GM21786 (cell line): ENCODE measurements around the gene CEND1.
A peak's percentile ranks its signal among the peaks of the same experiment; 100 is the strongest.

Source experiments
- ATAC-seq: cut with Tn5 transposase; IDR thresholded peaks from one replicate; pipeline ENCODE4 v1.9.1; 2021; ENCODE audit not compliant: unreplicated experiment

The CEND1 gene

DNA sequence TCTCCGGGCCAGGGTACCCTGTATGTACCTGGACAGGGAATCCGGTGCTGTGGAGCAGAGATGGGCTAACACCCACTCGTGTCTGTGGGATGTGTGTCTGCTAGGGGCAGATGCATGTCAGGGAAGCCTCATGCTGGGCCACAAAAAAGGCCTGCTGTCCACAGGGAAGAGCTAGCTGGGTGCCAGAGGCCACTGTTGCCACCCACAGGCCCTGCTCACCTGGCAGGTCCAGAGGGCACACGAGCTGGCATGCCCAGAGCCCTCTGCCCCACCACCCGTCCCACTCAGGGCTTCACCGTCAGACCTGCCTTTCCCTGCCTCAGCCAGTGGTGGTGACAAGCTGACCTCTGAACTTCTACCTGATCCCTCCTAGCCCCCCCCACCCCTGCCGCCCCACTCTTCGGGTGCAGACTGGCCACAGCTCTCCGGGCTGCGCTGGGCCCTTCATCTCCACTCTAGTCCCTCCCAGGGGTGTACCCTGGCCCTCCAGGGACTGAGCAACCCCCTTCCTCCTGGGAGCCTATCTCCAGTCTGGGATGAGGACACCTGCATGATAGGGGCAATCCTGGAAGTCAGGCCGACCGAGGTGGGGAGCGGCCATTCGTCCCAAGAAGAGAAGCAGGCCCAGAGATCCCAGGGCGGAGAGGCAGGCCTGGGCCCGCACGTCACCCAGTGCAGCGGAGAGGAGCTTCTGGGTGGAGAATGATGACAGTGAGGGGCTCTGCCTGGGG lies 6.8 kb upstream of the CEND1 start:
- ATAC-seq = no peak

DNA sequence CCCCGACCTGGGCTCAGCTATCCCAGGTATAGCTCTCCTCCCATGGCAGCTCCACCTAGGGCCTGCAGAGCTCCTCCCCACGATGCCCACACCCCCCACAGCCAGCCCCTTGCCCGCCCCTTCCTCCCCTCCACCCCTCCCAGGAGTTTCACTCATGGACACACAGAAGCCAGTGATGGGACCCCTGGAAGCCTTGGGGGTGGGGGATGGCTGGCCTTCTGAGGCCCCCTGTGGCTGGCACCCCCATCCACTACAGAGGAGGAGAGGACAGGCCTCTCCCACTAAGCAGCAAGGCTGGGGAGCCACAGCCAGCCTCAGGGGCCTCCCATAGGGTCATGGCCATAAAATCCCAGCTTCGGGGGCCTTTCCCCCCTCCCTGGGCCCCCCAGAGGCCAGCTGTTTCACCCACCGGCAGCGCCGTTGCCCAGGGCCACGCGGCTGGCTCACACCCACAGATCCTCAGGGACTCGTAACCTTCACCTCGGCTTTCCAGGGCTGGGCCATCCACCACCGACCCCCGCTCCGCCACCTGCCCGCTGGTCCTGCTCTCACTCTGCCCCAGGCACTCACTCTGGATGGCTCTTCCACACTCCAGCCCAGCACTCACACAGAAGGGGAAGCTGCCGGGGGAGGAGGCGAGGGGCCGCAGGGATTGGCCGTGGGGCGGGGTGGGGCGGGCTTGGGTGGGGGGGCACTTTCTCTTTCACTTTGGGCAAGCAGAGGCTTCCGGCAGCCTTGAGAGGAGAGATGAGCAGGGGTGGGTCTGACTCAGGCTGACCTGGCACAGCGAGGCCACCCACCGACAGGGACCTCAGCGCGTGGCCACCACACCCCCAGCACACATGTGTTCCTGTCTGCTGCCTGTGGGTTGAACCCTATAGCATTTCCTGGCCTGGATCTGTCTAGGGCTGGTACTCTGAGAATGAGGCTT lies 6.0 kb upstream of the CEND1 start:
- ATAC-seq = peak; percentile 38

DNA sequence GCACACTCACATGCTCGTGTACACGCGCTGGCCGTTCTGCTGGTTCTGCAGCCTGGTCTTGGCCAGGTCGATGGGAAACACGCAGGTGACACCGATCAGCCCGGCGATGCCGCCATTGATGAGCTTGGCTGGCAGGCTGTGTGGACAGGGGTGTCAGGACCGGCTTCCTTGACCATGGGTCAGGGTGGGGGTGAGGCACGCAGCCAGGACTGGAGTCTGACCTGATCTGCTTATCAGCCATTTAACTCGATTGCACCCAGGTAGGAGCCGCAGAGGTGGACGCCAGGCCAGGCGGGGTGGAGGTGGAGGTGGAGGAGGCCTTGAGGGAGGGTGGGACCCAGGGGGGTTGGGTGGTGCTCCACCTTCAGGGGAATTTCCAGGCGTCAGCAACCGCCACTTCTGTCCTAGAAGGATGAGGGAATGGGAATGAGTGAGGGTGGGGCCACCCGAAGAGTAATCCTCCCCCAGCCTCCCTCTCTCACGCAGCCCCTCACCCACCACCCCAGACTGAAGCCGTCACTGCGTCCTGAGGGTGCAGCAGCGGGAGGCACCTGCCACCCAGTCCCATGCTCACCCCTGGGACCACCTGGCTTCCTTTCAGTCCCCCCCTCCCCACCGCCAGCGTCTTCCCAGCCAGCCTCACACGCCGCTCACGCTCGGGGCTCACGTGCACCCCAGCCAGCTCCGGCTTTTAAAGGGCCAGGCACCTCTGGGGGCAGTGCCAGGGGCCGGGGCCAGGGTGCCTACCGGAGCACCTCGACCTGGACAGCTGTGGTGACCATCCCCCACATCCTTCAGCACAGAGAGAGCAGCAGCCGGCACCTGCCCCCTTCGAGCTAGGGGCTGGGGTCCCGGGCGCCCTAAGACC lies 5.1 kb upstream of the CEND1 start:
- ATAC-seq = no peak

DNA sequence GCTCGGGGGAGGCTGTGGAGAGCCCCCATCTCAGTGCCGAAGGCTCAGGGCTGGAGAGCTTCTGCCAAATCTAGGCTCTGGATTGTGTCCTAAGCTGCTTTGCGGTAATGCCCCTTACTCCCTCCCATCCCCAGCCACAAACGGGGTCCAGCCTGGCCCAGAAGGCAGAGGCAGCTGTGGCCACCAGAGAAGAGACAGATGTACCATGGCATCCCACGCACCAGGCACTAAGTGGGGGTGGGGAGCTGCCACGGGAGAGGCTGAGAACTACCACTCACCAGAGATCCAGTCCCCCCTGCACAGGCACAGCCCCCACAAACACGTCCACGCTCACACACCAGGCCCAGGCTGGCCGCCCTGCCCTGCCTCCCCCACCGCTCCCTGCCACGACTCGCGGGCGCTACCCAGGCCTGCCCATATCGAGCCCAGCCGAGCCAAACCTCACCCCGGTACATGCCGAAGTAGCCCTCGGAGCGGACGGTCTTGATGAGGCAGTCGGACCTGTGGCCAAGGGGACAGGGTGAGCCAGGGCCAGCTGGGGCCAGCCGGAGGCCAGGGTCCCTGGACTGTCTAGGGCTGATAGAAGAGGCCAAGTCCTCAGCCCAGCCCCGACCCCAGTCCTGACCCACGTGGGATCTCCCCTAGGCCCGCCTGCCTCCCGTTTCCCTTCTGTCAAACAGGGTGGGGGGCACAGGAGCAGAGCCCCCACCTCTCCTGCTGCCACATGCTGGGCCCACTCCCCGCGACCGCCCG lies 4.3 kb upstream of the CEND1 start:
- ATAC-seq = no peak

DNA sequence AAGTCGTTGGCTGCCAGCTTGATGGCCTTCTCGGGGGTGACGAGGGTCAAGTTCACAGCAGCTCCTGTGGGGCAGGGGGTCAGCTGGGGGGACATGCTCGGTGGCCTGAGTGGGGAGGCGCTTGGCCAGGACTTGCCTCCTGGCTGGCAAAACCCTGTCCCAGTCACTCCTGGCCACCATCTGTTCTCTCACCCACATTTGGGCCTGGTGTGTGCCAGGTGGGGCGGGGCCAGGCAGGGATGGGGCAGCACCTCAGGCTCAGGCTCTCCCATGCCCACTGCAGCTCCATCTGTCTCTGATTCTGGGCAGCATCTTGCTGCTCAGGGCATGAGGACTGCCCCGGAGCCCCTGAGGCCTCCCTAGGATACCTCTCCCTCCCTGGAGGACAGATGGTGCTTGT lies 3.7 kb upstream of the CEND1 start:
- ATAC-seq = no peak

DNA sequence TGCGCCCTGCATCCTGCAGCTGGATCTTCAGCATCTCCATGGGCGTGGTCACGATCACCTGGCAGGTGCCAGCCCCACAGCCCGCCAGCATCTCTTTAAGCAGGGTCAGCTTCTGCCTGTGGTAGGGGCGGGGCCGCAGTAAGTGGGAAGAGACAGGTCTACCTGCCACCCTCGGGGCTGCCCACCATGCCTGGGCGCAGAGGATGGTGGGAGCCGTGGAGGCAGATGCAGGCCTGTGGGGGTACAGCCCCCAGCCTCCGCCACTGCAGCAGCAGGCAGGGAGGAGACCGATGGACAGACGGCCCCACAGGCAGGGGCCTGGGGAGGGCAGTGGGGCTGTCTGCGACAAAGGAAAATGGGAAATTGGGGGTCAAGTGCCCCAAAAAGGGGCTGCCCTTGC lies 3.0 kb upstream of the CEND1 start:
- ATAC-seq = no peak

DNA sequence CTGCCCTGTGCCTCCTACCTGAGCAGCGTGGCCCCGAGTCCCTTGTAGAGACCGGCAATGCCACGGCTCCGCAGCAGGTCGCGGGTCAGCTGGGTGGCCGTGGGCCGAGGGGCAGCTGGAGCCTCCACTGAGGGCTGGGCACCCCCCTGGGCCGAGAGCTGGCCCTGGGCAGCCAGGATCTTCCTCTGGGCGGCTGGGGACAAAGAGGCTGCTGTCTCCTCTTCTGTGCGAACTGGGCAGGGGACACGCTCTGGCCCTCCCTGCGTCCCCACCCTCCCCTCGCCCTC lies 2.6 kb upstream of the CEND1 start:
- no peak for ATAC-seq

DNA sequence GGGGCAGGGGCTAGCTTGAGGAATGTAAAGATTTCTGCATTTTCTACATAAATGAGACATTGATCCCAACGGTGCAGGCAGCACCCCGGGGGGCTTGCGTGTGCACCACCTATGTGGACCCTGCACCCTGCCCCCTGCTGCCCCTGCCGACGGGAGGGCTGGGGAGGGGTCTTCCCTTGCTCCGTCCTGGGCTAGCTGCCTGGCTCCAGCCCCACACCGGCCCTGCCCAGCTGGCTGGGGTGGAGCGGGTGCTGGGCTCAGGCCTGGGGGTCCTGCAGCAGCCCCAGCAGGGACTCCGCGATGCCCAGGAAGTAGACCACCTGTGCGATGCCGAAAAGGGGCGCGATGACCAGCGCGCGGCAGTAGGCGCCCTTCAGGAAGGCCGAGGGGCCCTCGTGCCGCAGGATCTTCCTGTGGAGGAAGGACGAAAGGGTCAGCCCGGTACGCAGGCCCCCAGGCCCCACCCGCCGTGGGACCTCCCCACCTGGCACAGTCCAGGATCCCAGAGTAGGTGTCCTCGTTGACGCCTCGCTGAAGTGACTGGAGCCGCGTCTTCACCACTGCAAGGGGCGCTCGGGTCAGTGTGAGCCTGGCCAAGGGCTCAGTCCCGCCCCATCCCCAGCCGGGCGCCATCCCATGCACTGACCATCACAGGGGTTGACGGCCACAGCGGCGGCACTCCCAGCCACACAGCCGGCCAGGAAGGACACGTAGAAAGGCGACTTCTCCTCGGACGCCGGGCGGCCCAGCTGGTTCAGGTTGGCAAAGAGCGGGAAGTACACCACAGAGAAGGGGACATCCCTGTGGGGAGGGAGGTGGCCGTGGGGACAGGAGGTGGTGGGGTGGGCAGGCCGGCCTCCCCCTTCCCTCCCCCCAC lies 2.0 kb upstream of the CEND1 start:
- no peak for ATAC-seq

DNA sequence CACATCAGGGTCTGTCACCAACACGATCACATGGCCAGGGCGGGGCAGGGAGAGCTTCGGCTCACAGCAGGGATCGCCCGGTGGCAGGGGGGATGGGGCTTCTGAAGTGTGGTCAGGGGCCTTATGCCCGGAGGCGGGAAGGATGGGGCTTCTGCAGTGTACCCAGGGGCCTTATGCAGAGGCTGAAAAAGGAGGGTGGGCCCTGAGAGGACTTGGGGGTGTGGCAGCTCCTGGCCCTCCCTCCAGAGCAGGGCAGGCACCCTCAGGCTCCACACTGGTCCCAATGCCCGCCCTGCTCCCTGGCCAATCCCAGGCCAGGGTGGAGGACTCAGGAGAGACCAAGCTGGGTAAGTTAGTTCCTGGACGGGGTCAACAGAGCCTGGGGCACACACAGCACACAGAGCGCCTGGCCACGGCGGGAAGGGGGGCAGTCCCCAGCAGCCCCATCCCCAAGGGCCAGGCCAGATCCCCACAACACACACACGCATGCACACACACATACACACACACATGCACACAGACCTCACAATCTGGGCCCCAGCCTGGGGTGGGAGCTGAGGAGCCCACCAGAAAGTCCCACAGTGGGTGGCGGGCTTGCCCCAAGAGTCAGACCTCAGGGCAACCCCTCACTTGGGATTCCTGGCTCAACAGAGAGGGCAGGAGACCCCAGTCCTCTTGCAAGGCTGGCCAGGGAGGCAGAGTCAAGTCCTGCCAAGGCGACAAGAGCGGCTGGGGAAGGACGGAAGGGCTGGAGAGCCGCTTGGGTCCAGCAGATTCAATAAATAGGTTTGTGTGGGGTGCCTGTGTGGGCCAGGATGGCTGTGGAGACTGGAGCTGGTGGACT lies 1.1 kb upstream of the CEND1 start:
- no peak for ATAC-seq

DNA sequence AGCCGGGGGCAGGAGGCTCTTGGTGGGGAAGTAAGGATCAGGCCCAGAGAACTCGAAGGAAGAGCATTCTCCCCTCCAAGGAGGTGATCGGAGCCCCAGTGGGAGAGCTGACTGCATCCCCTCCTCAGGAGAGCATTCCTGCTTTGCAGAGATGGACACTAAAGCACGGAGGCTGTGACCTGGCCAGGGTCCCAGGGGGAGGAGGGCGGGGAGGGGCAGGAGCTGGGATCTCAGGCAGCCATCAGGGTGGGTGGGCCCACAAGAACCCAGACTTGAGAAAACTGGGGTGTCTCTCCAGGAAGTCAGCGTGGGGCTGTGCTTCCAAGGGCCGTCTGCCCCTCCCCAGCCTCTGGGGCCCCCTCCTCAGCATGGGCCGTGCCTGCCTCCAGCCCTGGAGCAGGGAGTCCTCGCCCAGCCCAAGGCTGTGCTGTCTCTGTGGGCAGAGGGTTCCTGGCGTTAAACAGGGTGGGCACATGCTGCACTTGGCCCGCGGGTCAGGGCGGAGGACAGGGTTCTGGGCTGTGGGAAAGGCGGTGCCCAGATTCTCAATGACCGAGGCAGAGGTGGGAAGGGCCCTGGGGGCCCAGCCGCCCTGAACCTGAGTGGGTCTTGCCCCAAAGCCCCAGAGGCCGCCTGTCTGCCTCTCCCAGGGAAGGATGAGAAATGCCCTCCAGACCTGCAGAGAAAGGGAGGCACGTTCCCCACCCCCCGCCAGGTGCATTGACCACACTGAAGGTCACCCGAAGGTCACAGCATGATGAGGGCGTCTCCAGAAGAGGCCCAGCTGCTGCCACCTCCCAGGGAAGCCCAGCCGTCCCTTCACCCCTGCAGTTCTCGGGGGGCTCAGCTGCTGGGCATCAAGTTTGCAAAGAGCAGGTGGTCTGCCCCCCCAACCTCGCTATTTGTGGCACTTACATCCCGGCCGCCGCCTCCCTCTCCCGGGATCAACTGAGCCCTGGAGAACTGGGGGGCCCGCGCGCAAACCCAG lies 643 bp downstream of the CEND1 start:
- no peak for ATAC-seq

DNA sequence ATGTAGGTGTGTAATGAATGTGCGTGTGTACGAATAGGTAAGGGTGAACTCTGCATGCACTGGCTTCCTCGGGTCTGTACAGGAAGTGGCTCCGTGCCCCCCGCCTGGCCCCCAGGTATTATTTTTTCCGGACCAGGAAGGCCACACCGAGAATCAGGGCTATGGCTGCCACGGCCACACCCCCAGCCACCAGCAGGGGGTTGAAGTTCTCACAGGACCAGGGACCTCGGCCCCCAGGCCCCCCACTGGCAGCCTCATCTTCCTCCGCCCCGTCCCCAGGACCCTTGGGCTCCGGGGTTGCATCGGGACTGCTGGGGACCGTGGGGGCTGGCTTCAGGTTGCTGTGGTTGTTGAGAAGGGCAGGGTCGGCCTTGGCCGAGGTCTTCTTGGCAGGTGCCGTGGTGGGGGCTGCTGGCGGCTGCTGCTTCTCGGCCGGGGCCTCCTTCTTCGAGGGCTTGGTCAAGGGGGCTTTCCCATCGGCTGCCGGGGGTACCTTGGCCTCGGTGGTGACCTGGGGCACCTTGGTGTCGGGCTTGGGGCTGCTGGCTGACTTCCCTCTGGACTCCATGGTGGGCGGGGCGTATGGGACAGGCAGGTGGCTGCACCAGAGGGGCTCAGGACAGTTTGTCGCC lies 1.8 kb downstream of the CEND1 start:
- no peak for ATAC-seq

DNA sequence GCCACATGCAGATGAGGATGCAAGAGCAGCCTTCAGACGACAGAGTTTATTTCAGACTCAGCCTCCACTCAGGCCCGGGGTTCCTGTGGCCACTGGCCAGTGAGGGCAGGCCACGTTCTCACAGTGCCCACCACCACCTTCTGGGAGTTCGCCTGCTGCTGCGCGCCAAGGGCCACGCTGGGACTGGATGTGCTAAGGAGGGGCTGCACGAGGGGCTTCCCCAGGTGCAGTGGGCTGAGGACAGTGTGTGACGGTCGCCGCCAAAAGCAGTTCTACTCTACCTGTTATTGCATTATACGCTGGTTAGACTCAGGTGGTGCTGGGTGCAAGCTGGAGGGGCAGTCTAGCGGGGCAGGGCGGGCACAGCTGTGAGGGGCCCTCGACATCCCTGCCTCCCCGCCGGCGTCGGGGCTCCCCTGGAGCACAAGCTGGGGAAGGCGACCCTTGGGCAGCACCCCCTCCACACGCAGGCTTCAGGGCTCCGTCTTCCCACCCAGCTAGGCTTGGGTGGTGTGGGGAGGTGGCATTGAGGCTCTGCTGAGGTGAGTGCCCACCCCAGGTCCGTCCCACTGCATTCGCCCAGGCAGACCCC lies 2.7 kb downstream of the CEND1 start:
- no peak for ATAC-seq

DNA sequence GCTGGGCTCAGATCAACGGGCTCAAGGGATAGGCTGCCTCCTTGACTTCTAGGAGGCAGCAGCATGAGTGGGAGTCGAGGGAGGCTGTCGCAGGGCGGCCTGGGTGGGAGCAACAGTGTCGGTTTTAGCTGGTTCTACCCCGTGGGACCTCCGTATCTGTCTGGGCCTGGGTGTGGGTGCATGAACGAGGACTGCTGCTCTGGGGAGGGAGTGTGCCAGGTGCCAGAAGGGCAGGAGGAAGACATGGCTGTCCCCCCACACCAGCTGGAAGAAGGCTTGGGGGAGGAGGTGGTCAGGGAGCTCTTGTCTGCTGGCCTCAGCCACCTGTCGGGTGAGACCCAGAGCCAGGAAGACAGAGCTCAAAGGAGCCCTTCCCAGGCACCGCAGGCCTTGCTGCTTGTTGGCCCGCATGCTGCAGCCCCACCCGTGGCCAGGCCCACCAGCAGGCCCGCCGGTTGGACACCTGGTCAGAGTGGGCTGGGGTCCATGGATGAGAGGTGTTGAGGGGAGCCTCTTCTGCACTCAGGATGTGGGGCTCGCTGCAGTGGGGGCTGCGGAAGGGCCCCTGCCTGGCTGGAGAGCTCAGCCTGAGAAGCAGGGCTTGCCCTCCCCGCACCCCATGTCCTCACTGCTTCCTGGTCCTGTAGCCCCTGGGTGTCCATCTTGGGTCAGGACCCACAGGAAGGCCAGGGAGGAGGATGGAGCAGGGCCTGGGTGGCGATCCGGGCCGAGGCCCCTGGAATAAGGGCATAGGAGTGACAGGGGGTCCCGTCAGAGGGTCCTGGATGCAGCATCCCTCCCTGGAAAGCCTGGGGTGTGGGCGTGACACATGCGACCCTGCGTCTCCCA lies 3.4 kb downstream of the CEND1 start:
- ATAC-seq = no peak

DNA sequence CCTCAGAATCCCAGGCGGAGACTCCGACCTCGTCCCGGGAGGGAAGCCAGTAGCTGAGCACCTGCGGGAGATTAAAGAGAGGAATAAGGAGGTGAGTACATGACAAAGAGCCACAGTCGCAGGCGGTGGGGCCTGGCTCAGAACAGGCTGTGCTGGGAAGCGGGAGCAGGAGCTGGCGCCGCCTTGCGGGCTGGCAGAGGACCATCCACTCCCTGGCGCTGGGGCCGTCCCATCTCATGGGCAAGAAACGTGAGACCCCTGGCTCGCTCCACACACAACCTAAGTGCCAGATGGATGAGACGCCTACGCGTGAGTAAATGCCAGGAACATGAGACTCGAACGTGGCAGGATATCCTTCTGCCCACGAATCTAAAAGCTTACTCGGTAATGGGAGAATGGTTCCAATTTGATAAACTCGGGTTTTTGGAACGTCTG lies 6.3 kb downstream of the CEND1 start:
- no peak for ATAC-seq

DNA sequence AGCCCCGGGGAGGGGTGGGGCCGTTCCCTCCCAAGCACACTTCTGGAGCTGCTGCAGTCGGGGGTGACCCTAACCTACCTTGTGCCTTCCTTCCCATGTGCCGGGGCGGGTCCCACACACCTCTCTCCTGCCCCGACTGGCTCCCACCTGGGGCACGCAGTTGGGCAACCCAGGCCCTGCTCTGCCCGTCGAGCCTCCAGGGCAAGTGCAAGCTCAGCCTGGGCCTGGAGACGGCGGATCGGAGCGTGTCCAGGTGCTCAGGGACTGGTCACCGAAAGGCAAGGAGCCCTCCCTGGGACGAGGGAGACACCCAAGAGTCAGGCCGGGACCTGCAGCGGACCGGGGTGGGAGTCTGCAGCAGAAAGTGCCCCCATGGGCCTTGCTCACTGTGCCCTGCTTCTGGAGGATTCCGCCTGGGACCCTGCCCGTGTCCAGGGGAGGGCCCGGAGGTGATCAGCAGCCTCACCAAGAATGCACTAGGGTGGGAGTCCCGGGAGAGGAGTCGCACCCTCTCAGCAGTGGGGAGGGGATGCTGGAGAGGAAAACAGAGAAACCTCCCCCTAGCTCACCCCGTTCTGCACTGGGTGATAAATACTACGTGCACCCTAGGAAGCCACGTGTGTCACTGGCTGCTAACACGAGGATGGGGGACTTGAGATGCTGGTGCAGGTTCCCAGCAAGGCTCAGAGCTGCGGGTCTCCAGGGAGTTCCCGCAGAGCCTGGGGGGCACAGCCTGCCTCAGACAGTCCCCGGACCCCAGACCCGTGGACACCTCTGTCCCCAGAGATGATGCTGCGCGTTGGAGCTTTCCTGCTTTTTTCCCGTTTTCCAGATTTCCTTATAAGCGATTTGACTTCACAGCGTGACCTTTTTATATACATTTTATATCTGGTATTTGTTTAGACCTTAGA lies 7.4 kb downstream of the CEND1 start:
- ATAC-seq = no peak
